GM18873 (cell line): ENCODE measurements around the gene MNT.

ENCODE experiments used
- ATAC-seq: cut with Tn5 transposase; IDR thresholded peaks from one replicate; pipeline ENCODE4 v1.9.1; 2021; ENCODE audit warnings: mild to moderate bottlenecking, moderate library complexity, moderate number of reproducible peaks; ENCODE audit not compliant: unreplicated experiment, low FRiP score

MNT gene

DNA sequence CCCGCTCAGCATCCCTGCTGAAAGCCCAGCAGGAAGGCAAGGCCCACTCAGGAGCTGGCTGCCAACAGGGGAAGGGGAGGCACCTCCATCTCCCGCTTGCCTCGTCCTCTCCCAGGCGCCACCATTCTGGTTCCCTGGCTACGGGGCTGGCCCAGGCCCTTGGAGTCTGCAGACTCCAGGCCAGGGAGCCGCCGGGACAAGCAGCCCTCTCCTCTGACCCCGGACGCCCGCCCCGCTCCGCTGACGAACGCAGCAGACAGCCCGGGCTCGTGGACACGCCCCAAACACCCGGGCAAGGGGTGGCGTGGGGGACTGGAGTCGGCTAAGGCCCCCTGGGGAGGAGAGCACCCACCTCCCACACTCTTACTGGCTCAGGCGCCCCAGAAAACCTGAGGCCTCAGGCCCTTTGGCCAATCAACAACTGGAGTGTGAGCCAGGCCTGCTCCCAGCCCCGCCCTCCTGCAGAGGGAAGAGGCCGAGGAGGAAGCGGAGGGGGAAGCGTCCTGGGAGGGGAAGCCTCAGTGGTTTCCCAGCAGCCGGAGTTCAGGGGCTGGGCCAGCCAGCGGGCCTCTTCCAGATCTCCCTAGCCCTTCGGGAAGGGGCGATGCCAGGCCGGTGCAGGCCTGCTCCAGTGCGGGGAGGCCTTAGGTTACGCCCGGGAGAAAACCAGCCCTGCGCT, 4.2 kb downstream of the MNT start:
- no peak for ATAC-seq

DNA sequence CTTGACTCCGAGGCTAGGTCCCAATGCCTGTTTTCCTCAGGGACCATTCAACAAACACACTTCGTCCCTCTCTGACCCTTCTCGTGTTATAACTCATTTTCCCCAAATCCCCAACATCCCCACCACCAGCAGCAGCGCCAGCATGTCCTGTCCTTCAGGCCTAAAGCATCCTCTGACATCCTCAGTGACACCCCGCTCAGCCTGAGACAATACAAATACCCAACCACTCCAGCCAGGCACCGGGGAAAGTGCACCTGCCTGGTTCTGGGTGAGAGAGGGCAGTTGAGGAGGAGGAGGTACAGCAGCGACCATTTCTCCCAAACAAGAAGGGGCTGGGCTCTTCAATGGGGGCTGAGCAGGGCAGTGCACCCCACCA, 4.7 kb downstream of the MNT start:
- ATAC-seq = no peak

DNA sequence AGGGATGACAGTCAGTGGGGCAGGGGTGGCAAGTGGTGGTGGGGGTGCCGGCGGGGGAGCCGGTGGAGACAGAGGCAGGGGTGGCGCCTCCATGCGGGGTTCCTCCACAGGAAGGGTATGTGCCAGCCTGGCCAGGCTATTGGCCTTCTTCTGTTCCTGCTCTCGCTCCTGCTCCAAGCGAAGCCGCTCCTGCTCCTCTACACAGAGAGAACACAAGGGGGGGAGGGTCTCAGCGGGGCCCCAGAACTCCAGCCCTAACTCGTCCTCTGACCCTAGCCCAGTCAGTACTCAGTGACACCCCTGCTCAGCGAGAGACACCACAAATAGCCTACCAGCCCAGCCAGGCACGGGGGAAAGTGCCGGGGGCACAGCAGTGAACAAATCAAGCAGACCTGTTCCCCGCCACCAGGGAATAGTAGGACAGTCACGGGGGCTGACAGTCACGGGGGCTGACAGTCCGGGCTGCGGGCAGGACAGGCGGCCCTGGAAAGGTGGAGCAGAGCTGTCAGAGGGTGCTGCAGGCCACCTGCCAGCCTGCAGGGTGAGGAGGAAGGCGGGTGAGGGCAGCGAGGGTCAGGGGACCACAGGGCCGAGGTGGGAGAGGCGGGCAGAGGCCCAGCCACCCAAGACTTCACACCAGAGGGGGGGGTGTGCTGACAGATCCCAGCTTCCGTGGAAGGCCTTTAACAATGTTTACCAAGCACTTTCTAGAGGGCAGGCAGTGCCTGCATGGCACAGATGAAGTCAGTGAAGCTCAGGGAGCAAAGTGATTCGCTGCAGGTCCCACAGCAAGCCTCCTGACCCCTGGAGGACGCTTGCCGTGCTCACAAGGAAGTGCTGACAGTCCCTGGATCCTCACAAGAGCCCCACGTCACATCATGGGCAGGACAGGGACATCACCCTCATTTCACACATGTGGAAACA, 5.3 kb downstream of the MNT start:
- ATAC-seq = no peak

DNA sequence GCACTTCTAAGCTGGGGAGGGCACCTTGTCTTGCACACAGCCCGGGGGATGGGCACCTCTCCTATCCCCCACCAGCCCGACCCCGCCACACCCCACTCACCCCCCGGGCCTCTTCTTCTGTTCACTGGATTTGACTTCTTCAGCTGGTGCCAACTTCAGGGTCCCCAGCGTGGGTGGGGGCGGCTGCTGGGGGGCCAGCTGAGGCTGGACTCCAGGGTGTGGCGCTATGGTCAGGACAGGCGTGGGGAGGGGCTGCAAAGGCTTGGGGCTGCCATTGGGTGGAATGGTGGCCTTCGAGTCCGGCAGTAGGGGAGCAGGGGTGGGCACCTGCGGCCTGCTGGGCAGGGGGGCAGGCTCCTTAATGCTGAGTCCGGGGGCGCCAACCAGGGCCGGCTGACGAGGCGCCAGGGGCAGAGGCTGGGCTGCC, 6.1 kb downstream of the MNT start:
- ATAC-seq = no peak

DNA sequence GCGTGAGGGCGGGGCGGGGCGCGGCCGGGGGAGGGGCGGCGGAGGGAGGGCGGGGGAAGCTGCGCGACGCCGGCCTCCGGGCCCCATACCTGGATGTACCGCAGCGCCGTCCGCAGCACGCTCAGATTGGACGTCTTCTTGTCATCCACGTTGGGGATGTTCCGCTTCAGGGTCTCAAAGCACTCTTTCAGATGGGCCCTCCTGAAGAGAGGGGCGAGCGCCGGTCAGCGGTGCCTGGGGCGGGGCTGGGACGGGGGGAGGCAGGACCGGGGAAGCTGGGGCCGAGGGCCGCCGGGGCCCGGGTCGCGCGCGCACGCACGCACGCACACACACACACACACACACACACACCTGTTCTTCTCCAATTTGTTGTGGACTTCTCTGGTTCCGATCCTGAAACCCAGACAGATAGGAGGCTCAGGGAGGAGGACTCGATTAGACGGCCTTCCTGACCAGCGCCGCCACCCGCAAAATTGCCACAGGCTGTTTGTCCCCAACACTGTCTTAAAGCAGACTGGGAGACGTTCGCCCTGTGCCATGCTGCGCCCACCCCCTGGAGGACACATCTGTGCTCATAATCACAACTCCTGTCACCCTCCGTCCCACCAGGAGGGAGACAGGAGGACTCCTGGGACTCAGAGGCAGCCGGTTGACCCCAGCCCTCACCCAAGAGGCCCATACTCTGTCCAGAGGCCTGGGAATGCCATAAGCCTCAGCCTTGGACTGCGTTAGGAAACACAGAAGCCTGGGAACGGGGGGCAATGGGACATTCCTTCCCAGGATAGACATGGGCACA, 6.7 kb downstream of the MNT start:
- ATAC-seq = no peak

DNA sequence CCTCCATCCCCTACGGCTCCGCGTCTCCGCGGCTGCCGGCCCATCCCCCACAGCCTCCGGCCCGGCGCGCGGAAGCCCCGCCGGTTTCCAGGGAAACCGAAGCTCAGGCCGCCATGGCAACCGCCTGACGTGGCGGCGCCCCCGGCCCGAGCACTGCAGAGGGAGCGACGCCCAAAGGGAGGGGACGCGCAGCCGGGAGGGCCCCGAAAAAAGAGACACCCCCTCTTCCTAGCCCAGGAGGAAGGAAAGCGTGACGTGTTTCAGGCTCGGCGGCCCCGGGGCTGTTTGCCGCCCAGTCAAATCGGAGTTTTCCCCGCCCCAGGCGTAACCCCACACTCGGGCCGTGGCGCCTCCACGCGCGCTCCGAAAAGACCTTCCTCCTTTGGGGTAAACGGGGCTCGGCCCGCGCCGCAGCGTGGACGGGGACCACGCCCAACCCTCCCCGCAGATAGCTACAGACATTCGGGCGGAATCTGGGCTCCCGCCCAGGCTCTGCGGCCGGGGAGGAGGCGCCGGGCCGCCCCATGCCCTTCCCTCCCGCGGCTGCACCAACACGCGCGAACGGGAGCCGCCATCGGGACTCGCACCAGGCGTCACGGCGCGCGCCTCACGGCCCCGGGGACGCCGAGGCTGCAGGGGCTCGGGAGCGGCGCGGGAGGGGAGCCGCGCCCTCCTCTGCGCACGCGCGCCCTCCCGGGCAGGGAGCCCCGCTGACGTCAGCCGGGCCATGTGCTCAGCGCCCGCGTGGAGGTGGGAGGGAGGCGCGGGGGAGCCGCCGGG, 7.5 kb downstream of the MNT start:
- ATAC-seq = peak; percentile 26

DNA sequence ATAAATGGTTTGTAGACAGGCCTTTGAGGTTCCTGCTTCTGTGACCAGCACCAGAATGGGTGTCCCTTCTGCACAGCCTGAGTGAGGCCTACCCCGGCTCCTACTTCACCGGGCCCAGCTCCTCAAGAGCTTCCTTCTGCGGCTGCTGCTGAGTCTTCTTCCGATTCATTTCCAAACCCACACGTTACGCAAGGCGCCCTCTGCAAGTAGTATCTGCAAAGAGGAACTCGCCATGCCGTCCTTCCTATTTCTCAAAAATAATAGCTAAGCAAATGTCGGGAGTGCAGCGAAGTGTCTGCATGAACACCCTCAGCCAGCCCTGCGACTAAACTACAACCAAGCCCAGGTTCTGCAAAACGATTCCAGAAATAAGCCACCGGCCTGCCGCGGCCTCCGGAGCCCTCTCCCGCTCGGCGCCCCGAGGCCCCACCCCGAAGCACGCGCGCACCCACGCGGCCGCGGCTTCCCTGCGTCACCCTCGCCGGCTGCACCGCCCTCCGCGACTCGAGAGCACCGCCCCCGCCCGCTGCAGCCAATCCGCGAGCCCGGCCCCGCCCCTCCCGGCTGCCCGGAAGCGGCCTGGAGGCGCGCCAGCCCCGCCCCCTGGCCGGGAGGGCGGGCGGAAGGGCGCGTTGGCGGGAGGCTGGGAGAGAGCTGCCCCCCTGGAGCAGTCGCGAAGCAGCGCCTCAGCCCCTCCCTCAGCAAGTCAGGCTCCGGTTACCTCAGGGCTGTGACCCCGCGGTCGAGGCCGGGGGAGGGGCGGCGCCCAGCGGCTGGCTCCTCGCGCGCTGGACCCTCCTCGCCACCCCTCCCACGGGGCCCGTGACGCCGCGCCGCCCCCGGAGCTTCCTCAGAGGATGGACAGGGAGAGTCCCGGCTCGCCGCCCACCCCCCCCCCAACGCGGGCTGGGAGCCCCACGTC, 8.3 kb downstream of the MNT start:
- peak; percentile 44 for ATAC-seq

DNA sequence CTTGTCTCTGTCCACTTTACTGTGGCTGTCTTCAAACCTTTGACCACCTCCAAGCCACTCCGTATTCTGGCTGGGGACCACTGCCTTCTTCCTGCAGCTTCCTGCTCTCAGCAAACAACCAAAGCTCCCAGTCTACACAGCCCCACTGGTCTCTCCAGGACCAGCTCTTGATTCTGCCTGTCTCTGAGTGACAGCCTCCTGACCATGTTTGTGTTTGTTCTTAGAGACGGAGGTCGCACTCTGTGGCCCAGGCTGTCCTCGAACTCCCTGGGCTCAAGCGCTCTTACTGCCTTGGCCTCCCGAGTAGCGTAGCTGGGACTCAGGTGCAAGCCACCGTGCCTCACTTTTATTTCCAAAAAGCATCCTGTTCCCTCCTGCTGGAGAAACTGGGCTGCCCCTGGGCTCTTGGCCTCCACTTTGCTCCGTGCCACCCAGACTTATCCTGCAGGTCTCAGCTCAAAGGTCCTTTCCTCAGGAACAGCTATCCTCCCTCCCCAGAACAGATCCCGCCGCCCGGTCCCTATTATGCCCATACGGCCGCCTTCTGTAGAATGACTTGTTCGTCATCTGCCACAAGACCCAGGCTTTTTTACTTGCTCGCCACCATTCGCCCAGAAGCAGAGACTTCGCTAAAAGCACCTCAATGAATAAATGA, 9.1 kb downstream of the MNT start:
- no peak for ATAC-seq

DNA sequence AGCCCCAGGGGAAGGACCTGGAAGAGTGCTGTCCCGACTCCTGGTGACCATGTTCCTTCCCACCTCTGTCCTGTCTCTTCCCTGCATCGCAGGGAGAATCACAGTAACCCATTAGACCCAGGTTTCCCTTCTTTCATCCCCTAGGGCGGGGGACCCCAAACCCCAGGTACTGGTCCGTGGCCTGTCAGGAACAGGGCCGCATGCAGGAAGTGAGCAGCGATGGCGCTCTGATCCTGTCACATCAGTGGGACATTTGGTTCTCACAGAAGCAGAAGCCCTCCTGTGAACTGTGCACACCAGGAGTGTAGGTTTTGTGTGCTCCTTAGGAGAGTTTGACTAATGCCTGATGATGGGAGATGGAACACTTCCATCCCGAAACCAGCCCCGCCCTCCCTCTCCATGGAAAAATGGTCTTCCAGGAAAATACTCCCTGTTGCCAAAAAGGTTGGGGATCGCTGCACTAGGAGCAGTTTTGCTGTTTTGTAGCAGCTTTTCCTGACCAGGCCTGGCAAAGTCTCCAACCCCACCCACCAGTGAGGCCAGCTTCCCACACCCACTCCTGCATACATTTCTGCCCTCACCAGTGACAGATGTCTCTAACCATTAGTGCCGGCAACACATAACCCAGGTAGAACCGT, 10.5 kb downstream of the MNT start:
- no peak for ATAC-seq

DNA sequence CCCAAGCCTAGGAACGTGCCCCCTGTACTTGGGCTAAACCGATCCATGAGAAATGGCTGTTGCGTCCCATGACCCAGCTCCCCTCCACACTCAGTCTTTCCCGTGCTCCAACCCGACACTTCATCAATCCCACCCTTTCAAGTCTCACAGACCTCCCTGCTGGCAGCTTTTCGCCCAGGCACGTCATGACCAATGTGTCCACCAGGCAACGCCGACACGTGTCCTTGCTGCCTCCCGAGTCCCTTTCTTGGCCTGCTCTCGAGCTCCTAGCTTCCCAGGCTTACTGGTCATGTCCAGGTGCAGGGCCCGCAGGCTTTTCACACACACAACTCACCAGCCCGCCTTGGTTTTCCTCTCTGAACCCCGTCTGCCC, 12.2 kb downstream of the MNT start:
- ATAC-seq = no peak

DNA sequence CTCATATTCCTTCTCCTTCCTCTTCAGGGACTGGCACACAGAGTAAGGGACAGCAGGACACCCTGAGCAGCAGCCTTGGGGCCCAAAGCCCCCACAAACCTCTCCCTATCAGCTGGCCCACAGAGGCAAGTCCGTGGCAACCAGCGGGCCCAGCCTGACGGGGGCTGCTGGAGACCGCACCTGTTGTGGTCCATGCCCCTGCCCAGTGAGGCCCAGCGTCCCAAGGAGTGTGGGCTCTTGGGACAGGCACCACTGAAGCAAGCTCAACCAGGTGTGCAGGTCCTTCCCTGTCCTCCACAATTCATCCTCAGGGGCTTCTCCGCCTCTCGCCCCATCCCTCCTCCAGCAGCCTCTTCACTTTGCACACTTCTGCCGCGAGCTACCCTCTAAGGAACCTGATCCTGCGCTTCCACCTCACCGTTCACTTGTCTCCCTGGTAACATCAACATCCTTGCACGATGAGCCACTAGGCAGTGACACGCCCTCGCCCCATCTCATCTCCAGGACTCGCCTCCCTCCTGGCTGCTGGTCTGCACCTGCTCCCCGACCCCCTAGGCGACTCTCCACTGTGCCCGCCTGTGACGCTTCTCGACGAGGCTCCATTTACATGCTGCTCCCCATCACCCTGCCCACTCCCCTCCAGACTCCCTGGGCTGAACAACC, 12.7 kb downstream of the MNT start:
- ATAC-seq = no peak

DNA sequence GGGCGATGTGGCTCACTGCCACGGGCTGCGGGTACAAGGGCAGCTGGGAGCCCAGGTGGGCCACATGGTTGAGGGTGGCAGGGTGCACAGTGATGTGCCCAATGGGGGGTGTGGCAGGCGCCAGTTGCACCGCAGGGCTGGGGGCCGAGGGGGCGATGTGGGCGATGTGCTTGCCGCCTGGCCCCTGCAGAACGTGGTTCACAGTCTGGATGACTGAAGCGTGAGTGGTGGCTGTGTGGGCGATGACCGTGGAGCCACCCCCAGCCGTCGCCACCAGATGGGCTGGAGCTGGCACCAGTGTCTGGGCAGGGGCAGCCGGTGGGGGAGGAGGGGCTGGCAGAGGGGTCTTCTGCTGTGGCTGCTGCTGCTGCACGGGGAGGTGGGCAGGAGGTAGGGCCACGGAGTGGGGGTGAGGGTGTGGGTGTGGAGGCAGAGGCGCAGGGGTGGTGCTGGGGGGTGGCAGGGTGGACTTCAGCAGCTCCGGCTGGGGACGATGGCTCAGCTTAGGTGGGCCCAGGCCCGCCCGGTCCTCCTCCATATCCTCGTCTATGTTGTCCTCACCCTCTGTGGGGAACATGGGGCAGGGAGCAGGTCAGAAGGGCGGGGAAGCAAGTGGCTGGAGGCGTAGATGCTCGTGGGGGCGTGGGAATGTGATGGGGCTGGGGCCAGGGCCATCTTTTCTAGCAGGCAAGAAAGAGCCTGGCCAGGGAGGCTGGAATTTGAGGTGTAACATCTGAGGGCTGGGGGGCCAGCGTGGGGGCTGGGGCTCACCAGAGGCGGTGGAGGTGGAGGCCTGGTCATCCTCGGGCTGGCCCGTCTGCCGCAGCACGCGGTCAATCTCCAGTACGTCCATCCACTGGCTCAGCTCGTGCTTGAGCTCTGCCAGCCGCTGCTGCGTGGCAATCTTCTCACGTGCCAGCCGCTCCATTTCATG, 13.5 kb downstream of the MNT start:
- ATAC-seq = no peak

DNA sequence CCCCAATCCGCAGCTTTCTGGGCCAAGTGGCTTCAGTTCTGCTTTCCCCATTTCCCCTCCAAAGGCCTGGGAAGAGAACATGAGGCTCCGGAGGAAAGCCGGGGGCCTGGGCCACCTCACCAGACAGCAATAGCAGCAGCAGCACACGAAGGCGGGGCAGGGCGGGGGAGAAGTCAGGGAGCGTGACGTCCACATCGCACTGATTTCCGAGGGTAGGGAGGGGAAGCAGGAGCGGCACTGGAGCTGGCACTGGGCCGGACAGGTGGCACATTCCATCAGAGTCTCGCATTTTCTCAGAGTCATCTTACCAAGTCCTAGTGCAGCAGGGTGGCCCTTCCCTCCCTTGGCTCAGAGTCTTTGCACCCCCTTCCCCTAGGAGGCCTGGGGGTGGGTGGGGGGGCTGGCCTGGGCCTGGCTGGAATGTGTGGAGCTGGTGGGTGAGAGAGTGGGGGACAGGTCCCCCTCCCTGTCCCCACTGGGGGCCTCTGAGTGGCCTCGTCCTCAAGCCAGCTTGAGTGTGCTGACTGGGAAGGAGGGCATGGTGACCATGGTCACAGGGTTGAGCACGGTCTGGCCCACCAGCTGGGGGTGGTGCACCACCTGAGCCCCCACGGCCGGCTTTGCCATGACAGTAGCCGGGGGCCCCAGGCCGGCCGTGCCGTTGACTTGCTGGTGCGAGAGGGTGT, 14.3 kb downstream of the MNT start:
- no peak for ATAC-seq

DNA sequence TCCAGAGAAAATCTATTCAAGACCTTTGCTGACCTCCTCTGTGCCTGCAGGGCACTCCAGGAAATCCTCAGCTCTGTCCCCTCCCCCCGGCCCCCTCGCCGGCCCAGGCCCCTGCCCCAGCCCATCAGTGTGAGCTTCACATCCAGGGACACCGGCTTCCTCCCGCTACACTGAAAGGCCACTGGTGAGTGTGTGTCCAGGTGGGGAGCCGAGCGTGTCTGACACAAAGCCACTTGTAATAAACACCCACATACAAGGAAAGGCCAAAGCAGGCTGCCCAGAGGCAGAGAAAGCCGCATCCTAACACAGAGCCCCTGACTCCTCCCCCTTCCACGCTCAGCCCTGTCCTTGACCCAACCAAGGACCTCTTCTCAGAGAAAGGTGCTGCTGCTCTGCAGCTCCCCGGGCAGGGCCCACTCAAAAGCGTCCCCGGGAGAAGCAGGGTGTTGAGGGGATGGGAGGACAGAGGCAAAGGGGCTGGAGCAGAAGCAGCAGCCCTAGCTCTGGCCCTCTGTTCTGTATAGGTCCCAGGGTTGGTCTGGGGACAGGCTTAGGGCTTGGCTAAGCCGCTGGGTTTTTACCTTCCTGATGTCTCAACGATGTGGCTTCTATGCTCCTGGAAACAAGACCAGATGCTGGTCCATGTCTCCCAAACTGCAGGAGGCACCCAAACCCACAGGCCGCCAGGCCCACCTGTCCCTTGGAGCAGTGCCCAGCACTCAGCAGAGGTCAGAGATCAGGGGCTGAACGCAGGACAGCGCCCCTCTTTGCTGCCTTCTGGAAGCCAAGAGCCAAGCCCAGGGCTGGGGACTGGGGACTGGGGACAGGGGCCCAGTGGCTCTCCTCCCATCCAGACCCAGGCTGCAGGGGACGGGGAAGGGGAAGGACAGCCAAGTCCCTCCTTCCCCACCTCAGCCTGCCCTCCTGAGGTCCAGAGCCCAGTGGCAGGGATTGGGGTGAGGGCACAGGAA, 15.3 kb downstream of the MNT start:
- ATAC-seq = no peak
